Stomach (tissue), 4 donors: Measurements from ENCODE around the gene COA5.

Source experiments
- EP300 ChIP-seq: sonication (generic); formaldehyde crosslinking; IDR thresholded peaks from one replicate; pipeline ENCODE4 v1.6.1; 2017; ENCODE audit warnings: antibody characterized with exemption
- POLR2A ChIP-seq, 4 donors: fragments of 450-650 bp; IDR thresholded peaks; one replicate each; pipeline ENCODE4 v1.6.1; 2016; ENCODE audit warnings: antibody characterized with exemption in 4 of 4, control low read depth in 2 of 4, mild to moderate bottlenecking in 1 of 4, moderate library complexity in 1 of 4
- POLR2AphosphoS5 ChIP-seq, 3 donors: sonication (generic); formaldehyde crosslinking; IDR thresholded peaks; one replicate each; pipeline ENCODE4 v1.6.1; 2016; ENCODE audit warnings: antibody characterized with exemption in 3 of 3
- TF ChIP-seq, protein P1 (sequence below), 7 experiments: fragments of 450-650 bp in 4 of 7; fragments of 200-600 bp in 3 of 7; sonication (generic) in 3 of 7; IDR thresholded peaks; one replicate each; pipeline ENCODE4 v1.5.1; 2016 to 2019; ENCODE audit warnings: antibody characterized with exemption in 7 of 7, control low read depth in 2 of 7, mild to moderate bottlenecking in 1 of 7

DNA sequence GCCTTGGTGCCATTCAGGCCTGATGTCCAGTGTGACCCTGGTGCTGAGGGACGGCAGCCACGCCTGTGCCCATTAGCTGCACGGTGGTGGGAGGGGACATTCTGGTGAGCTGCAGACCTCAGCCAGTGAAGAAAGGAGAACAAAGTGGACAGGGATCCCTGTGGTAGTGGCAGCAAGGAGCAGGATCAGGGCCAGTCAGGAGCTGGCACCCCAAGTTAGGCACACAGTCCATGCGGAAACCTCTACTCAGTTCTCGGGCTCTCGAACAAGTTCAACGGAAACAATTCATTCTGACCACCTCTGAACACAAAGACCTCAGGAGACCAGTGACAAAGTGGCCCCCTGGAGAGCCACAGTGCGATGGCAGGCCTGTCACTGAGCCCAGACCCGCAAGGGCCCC is 30.1 kb downstream of the COA5 start:
- TF ChIP-seq, protein P1, sequence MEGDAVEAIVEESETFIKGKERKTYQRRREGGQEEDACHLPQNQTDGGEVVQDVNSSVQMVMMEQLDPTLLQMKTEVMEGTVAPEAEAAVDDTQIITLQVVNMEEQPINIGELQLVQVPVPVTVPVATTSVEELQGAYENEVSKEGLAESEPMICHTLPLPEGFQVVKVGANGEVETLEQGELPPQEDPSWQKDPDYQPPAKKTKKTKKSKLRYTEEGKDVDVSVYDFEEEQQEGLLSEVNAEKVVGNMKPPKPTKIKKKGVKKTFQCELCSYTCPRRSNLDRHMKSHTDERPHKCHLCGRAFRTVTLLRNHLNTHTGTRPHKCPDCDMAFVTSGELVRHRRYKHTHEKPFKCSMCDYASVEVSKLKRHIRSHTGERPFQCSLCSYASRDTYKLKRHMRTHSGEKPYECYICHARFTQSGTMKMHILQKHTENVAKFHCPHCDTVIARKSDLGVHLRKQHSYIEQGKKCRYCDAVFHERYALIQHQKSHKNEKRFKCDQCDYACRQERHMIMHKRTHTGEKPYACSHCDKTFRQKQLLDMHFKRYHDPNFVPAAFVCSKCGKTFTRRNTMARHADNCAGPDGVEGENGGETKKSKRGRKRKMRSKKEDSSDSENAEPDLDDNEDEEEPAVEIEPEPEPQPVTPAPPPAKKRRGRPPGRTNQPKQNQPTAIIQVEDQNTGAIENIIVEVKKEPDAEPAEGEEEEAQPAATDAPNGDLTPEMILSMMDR (IDR thresholded peaks at IDR 0.05): no peak
- no peak for TF ChIP-seq EP300
- no peak for TF ChIP-seq POLR2A (IDR thresholded peaks at IDR 0.05)
- no peak for TF ChIP-seq POLR2AphosphoS5 (IDR thresholded peaks at IDR 0.05)
